IMR-90 (cell line): ENCODE data around the gene LEPR.

Source experiments
- BHLHE40 ChIP-seq: fragments of 150-350 bp; IDR thresholded peaks from 2 replicates; pipeline ENCODE4 v1.6.1; 2016; ENCODE audit warnings: mild to moderate bottlenecking, low read depth, low read length
- CEBPB ChIP-seq: IDR thresholded peaks from 2 replicates; pipeline ENCODE4 v1.6.1; 2012; ENCODE audit warnings: low read depth, low read length, improper control_type of control experiment
- FOS ChIP-seq: fragments of 150-350 bp; IDR thresholded peaks from 2 replicates; pipeline ENCODE4 v1.6.1; 2016; ENCODE audit warnings: low read depth, low read length
- MAFK ChIP-seq: IDR thresholded peaks from 2 replicates; pipeline ENCODE4 v1.6.1; 2012; ENCODE audit warnings: low read depth, low read length, improper control_type of control experiment
- NFE2L2 ChIP-seq: fragments of 150-350 bp; IDR thresholded peaks from 2 replicates; pipeline ENCODE4 v1.6.1; 2016; ENCODE audit warnings: low read depth, mild to moderate bottlenecking, low read length
- POLR2A ChIP-seq: IDR thresholded peaks from 2 replicates; pipeline ENCODE4 v1.6.1; 2012; ENCODE audit warnings: mild to moderate bottlenecking, low read depth, low read length
- RAD21 ChIP-seq: IDR thresholded peaks from 2 replicates; pipeline ENCODE4 v1.6.1; 2012; ENCODE audit warnings: low read length, improper control_type of control experiment
- RCOR1 ChIP-seq: IDR thresholded peaks from 2 replicates; pipeline ENCODE4 v1.6.1; 2012; ENCODE audit warnings: mild to moderate bottlenecking, low read length, improper control_type of control experiment; ENCODE audit not compliant: insufficient replicate concordance
- RFX5 ChIP-seq: IDR thresholded peaks from 2 replicates; pipeline ENCODE4 v1.8.0; 2012; ENCODE audit warnings: low read depth, mild to moderate bottlenecking, low read length, moderate library complexity
- SMC3 ChIP-seq: fragments of 150-350 bp; IDR thresholded peaks from 2 replicates; pipeline ENCODE4 v1.6.1; 2016; ENCODE audit warnings: low read depth, mild to moderate bottlenecking, antibody characterized with exemption, low read length, moderate library complexity
- TF ChIP-seq, protein P1 (sequence below): fragments of 150-350 bp; IDR thresholded peaks from 2 replicates; pipeline ENCODE4 v1.6.1; 2017; ENCODE audit warnings: mild to moderate bottlenecking, antibody characterized with exemption, low read length, low read depth
- TF ChIP-seq, protein P2 (sequence below): conservative IDR thresholded peaks from 2 replicates; pipeline ENCODE4 v1.5.1; 2012; ENCODE audit warnings: mild to moderate bottlenecking, low read depth, low read length, improper control_type of control experiment

DNA sequence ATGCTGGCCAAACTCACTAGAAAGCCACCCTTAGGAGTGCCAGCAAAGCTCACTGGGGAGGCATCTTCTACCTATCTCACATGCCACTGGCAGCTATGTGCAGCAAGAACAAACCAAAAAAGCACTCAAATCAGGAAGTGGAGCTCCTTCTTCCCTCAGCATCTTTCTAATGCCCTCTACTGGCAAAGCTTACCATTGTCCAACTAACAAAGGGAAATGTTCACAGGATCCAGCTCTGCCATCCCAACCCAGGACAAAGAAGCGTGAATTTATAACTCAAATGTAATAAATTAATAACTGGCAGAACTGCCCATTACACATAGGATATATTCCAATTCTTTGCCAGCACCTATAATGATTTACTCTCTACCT, 38.9 kb downstream of the LEPR start:
- TF ChIP-seq, protein P1, sequence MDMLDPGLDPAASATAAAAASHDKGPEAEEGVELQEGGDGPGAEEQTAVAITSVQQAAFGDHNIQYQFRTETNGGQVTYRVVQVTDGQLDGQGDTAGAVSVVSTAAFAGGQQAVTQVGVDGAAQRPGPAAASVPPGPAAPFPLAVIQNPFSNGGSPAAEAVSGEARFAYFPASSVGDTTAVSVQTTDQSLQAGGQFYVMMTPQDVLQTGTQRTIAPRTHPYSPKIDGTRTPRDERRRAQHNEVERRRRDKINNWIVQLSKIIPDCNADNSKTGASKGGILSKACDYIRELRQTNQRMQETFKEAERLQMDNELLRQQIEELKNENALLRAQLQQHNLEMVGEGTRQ, result no peak
- TF ChIP-seq, protein P2, sequence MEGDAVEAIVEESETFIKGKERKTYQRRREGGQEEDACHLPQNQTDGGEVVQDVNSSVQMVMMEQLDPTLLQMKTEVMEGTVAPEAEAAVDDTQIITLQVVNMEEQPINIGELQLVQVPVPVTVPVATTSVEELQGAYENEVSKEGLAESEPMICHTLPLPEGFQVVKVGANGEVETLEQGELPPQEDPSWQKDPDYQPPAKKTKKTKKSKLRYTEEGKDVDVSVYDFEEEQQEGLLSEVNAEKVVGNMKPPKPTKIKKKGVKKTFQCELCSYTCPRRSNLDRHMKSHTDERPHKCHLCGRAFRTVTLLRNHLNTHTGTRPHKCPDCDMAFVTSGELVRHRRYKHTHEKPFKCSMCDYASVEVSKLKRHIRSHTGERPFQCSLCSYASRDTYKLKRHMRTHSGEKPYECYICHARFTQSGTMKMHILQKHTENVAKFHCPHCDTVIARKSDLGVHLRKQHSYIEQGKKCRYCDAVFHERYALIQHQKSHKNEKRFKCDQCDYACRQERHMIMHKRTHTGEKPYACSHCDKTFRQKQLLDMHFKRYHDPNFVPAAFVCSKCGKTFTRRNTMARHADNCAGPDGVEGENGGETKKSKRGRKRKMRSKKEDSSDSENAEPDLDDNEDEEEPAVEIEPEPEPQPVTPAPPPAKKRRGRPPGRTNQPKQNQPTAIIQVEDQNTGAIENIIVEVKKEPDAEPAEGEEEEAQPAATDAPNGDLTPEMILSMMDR, result peak; percentile 42
- TF ChIP-seq FOS, result no peak
- no peak for TF ChIP-seq CEBPB
- no peak for TF ChIP-seq POLR2A
- peak; percentile 48 for TF ChIP-seq RAD21
- no peak for TF ChIP-seq MAFK
- no peak for TF ChIP-seq RCOR1
- TF ChIP-seq NFE2L2, result no peak
- no peak for TF ChIP-seq RFX5
- TF ChIP-seq BHLHE40, result no peak
- TF ChIP-seq SMC3, result peak; percentile 40; the same call in 1 of the 2 replicates
